Activated naive CD8-positive, alpha-beta T cell treated with anti-CD3 and anti-CD28 coated beads, Interleukin-2, amount 10 ng/mL, durations not matched to agents 7 days and 5 days (primary cell): Measurements from ENCODE around the gene AKAP4. TPM values are rescaled to one million over a fixed set of nuclear protein-coding genes. Genes with fewer than 3 reads are reported as not detected.

Experiments
- ATAC-seq: fragments of 150-1000 bp; cut with Tn5 transposase; one replicate; pipeline ENCODE4 v1.10.0; 2021; ENCODE audit warnings: low read depth, moderate library complexity
- POLR2A ChIA-PET: fragments of 350-600 bp; sonication (Branson Sonifier 250); formaldehyde crosslinking; loops from one replicate; lab custom pipeline; 2021; ENCODE audit warnings: antibody characterized with exemption; lab: Charles Lee
- DNase-seq: peaks from one replicate; pipeline ENCODE4 v3.0.0; 2021
- H3K27ac Mint-ChIP-seq: one replicate; pipeline ENCODE4 v1.8.0; 2022; ENCODE audit warnings: mild to moderate bottlenecking, mixed read lengths
- H3K27me3 Mint-ChIP-seq: one replicate; pipeline ENCODE4 v1.8.0; 2022; ENCODE audit warnings: mild to moderate bottlenecking, moderate library complexity, mixed read lengths
- H3K36me3 Mint-ChIP-seq: one replicate; pipeline ENCODE4 v1.8.0; 2021; ENCODE audit warnings: mild to moderate bottlenecking, mixed read lengths
- H3K4me1 Mint-ChIP-seq: one replicate; pipeline ENCODE4 v1.8.0; 2021; ENCODE audit warnings: mixed read lengths
- H3K4me3 Mint-ChIP-seq: one replicate; pipeline ENCODE4 v1.8.0; 2022; ENCODE audit warnings: mild to moderate bottlenecking, moderate library complexity, mixed read lengths
- H3K9me3 Mint-ChIP-seq: one replicate; pipeline ENCODE4 v1.8.0; 2021; ENCODE audit warnings: mixed read lengths
- total RNA-seq, 2 experiments: library from RNA; stranded (reverse); gene quantifications; one replicate each; pipeline ENCODE4 v1.2.3, GENCODE V29; 2021

Gene AKAP4
- total RNA-seq, 2 experiments from 2014 or later: not detected

- no peaks in the 10 kb centered on the region for H3K9me3 Mint-ChIP-seq
- H3K27ac Mint-ChIP-seq: no peak overlapping the region
- H3K36me3 Mint-ChIP-seq: no peaks in the 10 kb centered on the region
- H3K4me3 Mint-ChIP-seq: no peak overlapping the region
- H3K27me3 Mint-ChIP-seq: no peaks in the 10 kb centered on the region
- H3K4me1 Mint-ChIP-seq: no peaks in the 10 kb centered on the region
- no peak for ATAC-seq
- DNase-seq: no peak
- POLR2A ChIA-PET: no interaction called here
Measured at GRCh38 chrX:50161127-50161526, 39.7 kb downstream of the AKAP4 start.

DNA sequence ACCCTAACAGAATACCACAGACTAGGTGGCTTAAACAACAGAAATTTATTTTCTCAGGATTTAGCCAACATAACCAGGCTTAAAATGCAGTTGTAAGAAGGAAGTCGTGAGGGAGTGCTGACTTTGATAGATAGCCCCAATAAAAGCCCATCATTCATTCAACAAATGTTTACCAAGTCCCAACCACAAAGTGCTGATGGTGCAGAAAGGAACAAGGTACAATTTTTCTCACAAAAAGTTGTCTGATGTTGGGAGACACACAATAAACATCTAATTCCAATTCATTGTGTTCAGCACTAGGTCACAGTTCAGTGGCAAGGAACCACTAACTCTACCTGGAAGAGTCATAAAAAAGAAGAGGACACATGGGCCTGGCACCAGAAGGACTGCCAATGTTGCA is 42.2 kb downstream of the AKAP4 start:
- no peaks in the 10 kb centered on the region for H3K9me3 Mint-ChIP-seq
- H3K4me1 Mint-ChIP-seq: no peaks in the 10 kb centered on the region
- no peak overlapping the region for H3K4me3 Mint-ChIP-seq
- DNase-seq (no peak), ATAC-seq (no peak)
- H3K36me3 Mint-ChIP-seq: no peaks in the 10 kb centered on the region
- POLR2A ChIA-PET: no interaction called here
- H3K27me3 Mint-ChIP-seq: no peaks in the 10 kb centered on the region
- H3K27ac Mint-ChIP-seq: no peak overlapping the region

GRCh38 chrX:50157545-50158135 is 43.2 kb downstream of the AKAP4 start:
- H3K27me3 Mint-ChIP-seq: no peaks in the 10 kb centered on the region
- no peak for DNase-seq
- no peaks in the 10 kb centered on the region for H3K36me3 Mint-ChIP-seq
- H3K9me3 Mint-ChIP-seq: no peaks in the 10 kb centered on the region
- POLR2A ChIA-PET: no interaction called here
- ATAC-seq: no peak
- H3K4me1 Mint-ChIP-seq: no peaks in the 10 kb centered on the region
- no peak overlapping the region for H3K27ac Mint-ChIP-seq
- no peak overlapping the region for H3K4me3 Mint-ChIP-seq

GRCh38 chrX:50154429-50154828 is 46.4 kb downstream of the AKAP4 start:
- H3K4me3 Mint-ChIP-seq: no peak overlapping the region
- POLR2A ChIA-PET: no interaction called here
- ATAC-seq (no peak), DNase-seq (no peak)
- no peaks in the 10 kb centered on the region for H3K27me3 Mint-ChIP-seq
- H3K4me1 Mint-ChIP-seq: no peaks in the 10 kb centered on the region
- H3K36me3 Mint-ChIP-seq: no peaks in the 10 kb centered on the region
- H3K9me3 Mint-ChIP-seq: no peaks in the 10 kb centered on the region
- no peak overlapping the region for H3K27ac Mint-ChIP-seq

GRCh38 chrX:50152456-50152855 is 48.4 kb downstream of the AKAP4 start:
- POLR2A ChIA-PET: no interaction called here
- DNase-seq (no peak), ATAC-seq (no peak)
- Mint-ChIP-seq H3K9me3 (no peaks in the 10 kb centered on the region), H3K4me3 (no peak overlapping the region), H3K4me1 (no peaks in the 10 kb centered on the region), H3K36me3 (no peaks in the 10 kb centered on the region), H3K27ac (no peak overlapping the region), H3K27me3 (no peaks in the 10 kb centered on the region)

- H3K9me3 Mint-ChIP-seq: no peaks in the 10 kb centered on the region
- POLR2A ChIA-PET: no interaction called here
- H3K4me1 Mint-ChIP-seq: no peaks in the 10 kb centered on the region
- no peak overlapping the region for H3K4me3 Mint-ChIP-seq
- DNase-seq (no peak), ATAC-seq (no peak)
- no peak overlapping the region for H3K27ac Mint-ChIP-seq
- no peaks in the 10 kb centered on the region for H3K27me3 Mint-ChIP-seq
- no peaks in the 10 kb centered on the region for H3K36me3 Mint-ChIP-seq
Measured at GRCh38 chrX:50147972-50148371, 52.8 kb downstream of the AKAP4 start.

Other genes starting within 250 kb of the AKAP4 start
- gene CCNB3, start 3.8 kb upstream of the AKAP4 start, total RNA-seq: 1 to 10 TPM; 1.2 TPM